ENCODE results near the gene CYP24A1. TPM values are rescaled to one million over a fixed set of nuclear protein-coding genes. Genes with fewer than 3 reads are reported as not detected.

CYP24A1 gene
- total RNA-seq, 1 experiment from 2014 or later: 0.21 TPM

GRCh38 chr20:54174457-54175175, 830 bp upstream of the CYP24A1 start:
- DNase-seq (ENCODE audit: low spot score): no peak

- DNase-seq (ENCODE audit: low spot score): no peak
Measured at GRCh38 chr20:54172856-54173652, 732 bp downstream of the CYP24A1 start.

- no peak for DNase-seq (ENCODE audit: low spot score)
Measured at GRCh38 chr20:54172532-54172855, 1.3 kb downstream of the CYP24A1 start.

- DNase-seq (ENCODE audit: low spot score): no peak
Measured at GRCh38 chr20:54170963-54171362, 2.8 kb downstream of the CYP24A1 start.

- DNase-seq (ENCODE audit: low spot score): no peak
Measured at GRCh38 chr20:54170026-54170471, 3.7 kb downstream of the CYP24A1 start.

GRCh38 chr20:54168961-54169862, 4.6 kb downstream of the CYP24A1 start:
- DNase-seq (ENCODE audit: low spot score): no peak

- peak; percentile 30 for DNase-seq (ENCODE audit: low spot score)
Measured at GRCh38 chr20:54167909-54168872, 5.6 kb downstream of the CYP24A1 start.

GRCh38 chr20:54166987-54167662, 6.7 kb downstream of the CYP24A1 start:
- DNase-seq (ENCODE audit: low spot score): no peak

GRCh38 chr20:54165803-54166202, 8.0 kb downstream of the CYP24A1 start:
- no peak for DNase-seq (ENCODE audit: low spot score)

GRCh38 chr20:54165014-54165413, 8.8 kb downstream of the CYP24A1 start:
- DNase-seq (ENCODE audit: low spot score): no peak

- no peak for DNase-seq (ENCODE audit: low spot score)
Measured at GRCh38 chr20:54163402-54163801, 10.4 kb downstream of the CYP24A1 start.

- no peak for DNase-seq (ENCODE audit: low spot score)
Measured at GRCh38 chr20:54162378-54163009, 11.3 kb downstream of the CYP24A1 start.

- no peak for DNase-seq (ENCODE audit: low spot score)
Measured at GRCh38 chr20:54161821-54162149, 12.0 kb downstream of the CYP24A1 start.

GRCh38 chr20:54161008-54161820, 12.6 kb downstream of the CYP24A1 start:
- DNase-seq (ENCODE audit: low spot score): no peak

GRCh38 chr20:54160065-54161007, 13.4 kb downstream of the CYP24A1 start:
- DNase-seq (ENCODE audit: low spot score): no peak

- DNase-seq (ENCODE audit: low spot score): no peak
Measured at GRCh38 chr20:54158856-54159418, 14.8 kb downstream of the CYP24A1 start.

GRCh38 chr20:54158226-54158625, 15.6 kb downstream of the CYP24A1 start:
- no peak for DNase-seq (ENCODE audit: low spot score)

All from A172 (cell line).